Mammary epithelial cell (primary cell): ENCODE data around the gene NMUR2.

Experiments
- CTCF ChIP-seq, 2 donors: IDR thresholded peaks in 1 of 2; conservative IDR thresholded peaks in 1 of 2; 2 replicates each; pipeline ENCODE4 v1.5.1; 2011 to 2012; ENCODE audit warnings: inconsistent platforms in 2 of 2, low read length in 2 of 2, mild to moderate bottlenecking in 2 of 2, control low read depth in 1 of 2, low read depth in 1 of 2; ENCODE audit not compliant: insufficient read depth in 1 of 2; ENCODE audit errors: extremely low read depth in 1 of 2
- EZH2 ChIP-seq: IDR thresholded peaks from 2 replicates; pipeline ENCODE4 v1.6.1; 2012; ENCODE audit warnings: low read length, inconsistent platforms, borderline replicate concordance

GRCh38 chr5:152379331-152379730 is 25.7 kb downstream of the NMUR2 start:
- TF ChIP-seq CTCF (conservative IDR thresholded peaks at IDR 0.05 in 1 of 2, IDR thresholded peaks at IDR 0.05 in 1 of 2; ENCODE audit: extremely low read depth in 1 of 2, insufficient read depth in 1 of 2, low read depth in 1 of 2, low read length in 2 of 2), result no peak
- no peak for TF ChIP-seq EZH2
